A204.1 (cell line): ENCODE measurements around the gene KIF26B.

Experiments
- FAIRE-seq: peaks from 2 replicates; lab custom pipeline; 2012; peaks lifted over from hg19 to GRCh38; lab: Jason Lieb, UNC

KIF26B gene

GRCh38 chr1:245526141-245526540, 371.4 kb downstream of the KIF26B start:
- FAIRE-seq, result no peak

DNA sequence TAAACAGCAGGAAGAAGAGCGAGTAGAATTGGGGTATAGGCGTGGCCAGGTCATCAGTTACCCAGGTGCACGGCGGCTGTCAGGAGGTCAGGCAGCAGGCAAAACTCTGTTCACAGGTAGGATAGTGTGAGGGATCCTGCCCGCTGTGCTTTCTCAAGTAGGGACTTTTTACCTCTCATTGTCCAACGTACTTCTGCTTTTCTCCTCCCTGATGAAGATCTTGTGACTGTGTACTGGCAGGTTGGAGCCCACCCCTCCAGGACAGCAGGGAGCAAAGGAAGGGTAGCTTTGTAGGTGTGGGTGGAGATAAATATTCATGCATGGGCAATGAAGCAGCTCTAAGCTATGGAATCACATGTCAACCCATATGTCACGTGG, 373.5 kb downstream of the KIF26B start:
- FAIRE-seq, result no peak

DNA sequence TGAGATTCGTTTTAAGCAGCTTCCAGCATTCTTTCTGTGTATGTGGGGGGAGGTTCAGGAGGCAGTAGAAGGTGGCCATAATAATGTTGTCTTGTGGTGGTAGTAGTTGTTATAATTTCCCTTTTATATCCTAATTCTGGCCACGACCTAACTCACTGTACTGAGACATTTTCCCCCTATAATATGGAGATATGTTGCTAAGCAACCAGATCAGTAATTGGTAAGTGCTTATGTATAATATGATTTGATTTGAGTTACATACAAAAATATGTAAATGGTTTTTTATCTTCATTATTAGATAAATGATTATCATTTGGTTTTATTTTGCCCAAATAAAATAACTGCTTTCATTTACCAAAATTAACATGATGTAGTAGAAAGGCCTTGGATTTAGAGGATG, 376.2 kb downstream of the KIF26B start:
- FAIRE-seq, result no peak

- no peak for FAIRE-seq
Observed at GRCh38 chr1:245537992-245538391, 383.2 kb downstream of the KIF26B start.

GRCh38 chr1:245538671-245539070, 383.9 kb downstream of the KIF26B start:
- FAIRE-seq, result no peak

DNA sequence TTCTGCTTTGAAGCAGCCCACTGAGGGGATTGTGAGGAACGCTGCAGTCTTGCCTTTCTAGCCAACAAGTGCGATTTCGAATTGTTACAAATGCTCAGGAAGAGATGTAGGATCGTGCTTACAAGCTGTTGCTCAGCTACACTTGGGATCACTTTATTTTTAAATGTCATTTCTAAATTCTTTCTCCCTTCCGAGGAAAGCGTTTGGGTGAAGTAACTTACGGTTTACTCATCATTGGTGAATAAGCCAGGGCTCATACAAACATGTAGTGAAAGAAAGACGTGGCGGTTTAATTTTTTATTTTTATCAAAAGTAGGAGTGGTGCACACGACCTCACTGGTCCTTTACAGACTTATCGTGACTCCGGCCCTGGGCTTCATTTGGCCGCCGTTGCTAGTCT, 386.6 kb downstream of the KIF26B start:
- FAIRE-seq, result no peak

DNA sequence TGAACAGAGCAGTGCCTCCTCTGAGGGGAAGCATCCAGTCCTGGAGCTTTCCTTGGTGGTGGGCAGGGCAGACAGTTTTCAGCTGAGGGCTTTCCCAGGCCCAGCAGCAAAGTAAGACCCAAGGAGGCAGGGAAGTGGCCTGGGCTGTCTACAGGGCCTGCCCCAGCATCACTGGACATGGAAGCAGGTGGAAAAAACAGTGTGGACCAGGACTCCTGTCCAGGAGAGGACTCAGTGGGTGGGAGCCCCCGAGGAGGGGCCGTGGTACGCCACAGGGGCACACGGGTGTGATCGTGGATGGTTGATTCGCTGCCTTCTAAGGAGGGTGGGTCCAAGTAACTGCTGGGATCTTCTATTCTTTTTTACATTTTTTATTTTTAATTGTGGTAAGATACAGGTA, 387.6 kb downstream of the KIF26B start:
- no peak for FAIRE-seq

GRCh38 chr1:245544236-245544635, 389.5 kb downstream of the KIF26B start:
- FAIRE-seq, result no peak

DNA sequence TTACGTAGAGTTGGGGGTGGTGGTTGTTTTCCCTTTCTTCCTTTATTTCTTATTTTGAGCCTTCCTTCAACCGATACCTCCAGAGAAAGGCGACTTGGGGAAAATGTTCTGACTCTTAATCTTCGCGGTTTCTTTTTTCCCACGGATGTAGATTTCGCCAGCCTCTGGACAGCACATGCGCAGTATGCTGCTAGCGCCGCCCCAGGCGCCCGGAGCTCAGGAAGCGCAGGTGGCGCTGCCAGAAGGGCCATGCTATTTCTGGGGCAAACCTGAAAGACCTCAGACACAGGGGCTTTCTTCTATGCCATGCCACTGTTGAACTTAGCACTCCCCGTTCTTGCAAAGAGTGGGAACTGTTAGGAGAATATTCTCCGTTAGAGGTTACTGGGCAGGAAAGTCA, 392.1 kb downstream of the KIF26B start:
- FAIRE-seq, result no peak

GRCh38 chr1:245549996-245550719, 395.4 kb downstream of the KIF26B start:
- FAIRE-seq, result no peak

- FAIRE-seq, result no peak
Observed at GRCh38 chr1:245550720-245551043, 395.9 kb downstream of the KIF26B start.

DNA sequence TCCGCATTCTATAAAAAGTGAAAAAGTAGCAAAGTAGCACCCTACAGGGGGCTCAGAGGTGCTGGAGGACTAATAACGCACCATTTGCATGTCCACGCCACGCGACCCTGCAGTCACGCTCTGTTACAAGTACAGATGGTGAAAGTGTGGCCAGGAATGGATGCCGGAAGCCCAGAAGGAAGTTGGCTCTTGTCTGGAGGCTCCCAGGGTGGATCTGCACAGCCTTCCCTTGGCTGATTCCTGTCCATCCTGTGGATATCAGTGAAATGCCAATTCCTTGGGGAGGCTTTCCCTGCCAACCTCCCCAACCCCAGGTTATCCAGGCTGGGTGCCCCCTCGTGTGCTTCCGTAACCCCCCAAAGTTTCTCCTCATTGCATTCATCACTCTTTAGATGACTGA, 396.8 kb downstream of the KIF26B start:
- FAIRE-seq, result no peak

- no peak for FAIRE-seq
Observed at GRCh38 chr1:245552331-245552730, 397.5 kb downstream of the KIF26B start.

- FAIRE-seq, result no peak
Observed at GRCh38 chr1:245556057-245556456, 401.3 kb downstream of the KIF26B start.

DNA sequence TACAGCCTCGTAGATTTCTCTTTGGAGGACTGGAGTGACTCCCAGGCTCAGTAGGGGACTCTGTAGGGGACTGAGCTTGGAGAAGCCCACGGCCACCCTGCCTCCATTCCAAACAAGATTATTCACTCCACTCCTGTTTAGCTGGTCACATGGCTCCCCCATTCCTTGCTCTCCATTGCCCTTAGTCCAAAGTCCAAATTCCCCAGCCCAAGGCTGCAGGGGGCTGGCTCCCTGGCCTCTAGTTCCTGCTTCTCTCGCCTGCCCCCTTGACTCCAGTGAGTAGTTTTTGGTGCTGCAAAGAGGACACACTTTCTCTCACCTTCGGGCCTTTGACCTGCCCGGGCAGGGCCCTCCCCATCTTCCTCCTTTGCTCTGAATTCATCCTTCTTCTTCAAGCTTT, 403.3 kb downstream of the KIF26B start:
- FAIRE-seq, result no peak

DNA sequence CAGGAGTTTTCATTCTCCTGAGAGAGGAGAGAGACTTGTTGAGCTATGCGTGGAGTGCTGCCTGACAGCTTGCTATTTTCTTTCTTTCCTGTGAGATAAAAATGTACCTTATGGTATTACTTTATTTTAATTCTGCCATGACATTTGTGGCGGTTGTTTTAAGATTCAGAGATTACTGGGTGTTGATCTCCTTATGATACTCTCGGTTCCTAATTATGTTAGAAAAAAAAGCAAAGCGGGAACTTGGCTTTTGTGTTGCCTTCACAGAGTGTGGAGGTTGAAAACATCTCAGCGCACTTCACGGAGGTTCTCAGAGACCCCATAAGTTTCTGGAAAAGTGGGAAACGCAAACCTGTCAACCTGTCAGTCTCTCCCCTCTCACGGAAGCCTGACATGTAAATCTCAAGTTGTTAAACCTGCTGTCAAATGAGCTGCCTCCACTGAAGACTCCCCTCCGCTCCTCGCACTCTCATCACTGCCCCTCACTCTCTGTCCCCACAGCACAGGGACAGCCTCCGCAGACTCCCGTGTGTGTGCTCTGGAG, 405.6 kb downstream of the KIF26B start:
- no peak for FAIRE-seq

- no peak for FAIRE-seq
Observed at GRCh38 chr1:245561665-245562234, 407.0 kb downstream of the KIF26B start.

DNA sequence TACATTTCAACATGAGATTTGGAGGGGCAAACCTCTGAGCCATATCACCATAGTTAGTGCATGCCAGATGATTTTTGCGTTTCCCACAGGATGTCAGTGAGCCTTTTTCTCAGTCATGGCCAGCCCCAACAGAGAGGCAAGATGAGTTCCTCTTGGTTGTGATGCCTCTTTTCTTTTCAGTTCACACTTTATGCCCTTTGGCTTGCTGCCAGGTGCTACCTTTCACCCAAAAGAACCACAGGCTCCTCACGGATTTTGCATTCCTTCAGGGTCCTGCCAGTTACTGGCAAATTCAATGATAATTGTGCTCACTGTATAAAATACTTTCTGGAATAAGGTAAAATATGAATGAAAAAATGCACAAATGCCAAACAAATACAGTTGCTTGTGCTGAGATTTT, 411.3 kb downstream of the KIF26B start:
- FAIRE-seq, result no peak

DNA sequence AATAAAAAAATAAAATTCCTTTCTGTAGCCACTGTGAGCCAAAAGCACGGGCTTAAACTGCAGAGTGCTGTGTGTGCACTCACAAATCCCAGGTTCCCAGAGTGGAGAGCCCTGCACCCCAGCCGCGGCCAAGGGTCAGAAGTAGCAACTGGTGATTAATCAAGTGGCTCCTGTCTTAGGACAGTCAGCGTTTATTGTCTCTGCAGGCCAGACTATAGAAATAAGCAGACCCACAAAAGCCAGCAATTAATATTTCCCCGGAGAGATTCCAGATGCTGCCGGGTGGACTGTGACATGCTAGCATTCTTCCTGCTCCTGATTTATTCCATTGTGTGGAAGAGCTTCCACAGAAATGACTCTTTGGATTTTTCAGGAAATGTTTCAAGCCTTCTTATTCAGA, 412.2 kb downstream of the KIF26B start:
- no peak for FAIRE-seq

DNA sequence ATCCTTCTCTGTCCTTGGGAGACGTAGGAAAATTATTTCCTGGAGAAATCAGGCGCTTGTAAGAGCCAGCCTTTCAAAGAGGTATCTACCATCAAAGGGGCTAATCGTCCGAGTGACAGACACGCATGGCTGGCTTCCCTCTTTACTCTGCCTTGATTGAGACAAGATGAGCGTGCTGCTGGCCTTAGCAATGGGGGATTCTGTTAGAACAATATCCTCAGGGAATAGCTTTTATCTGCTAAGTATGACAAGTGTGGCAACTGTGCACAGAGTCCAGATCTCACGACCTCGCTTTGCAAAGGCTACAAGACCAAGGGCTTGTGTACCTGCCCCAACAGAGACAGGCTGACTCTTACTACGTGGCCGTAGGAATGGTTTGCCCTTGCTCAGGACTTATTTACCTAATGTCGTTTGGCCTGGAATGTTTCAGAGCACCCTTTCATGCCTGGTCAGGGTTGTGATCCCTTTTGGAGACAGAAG, 417.1 kb downstream of the KIF26B start:
- FAIRE-seq, result no peak

GRCh38 chr1:245572709-245573108, 417.9 kb downstream of the KIF26B start:
- FAIRE-seq, result no peak

- FAIRE-seq, result no peak
Observed at GRCh38 chr1:245575710-245576109, 420.9 kb downstream of the KIF26B start.

GRCh38 chr1:245576323-245576722, 421.5 kb downstream of the KIF26B start:
- FAIRE-seq, result no peak
